LNCaP clone FGC (cell line): ENCODE data around the gene NDRG3.
"Not testable (repeated sequence)": the region's sequence is repeated elsewhere in the genome, so short reads cannot be mapped to it uniquely, and the experiment has no call there.

Experiments used
- DNase-seq: peaks from one replicate; pipeline ENCODE4 v3.0.0-alpha.2; 2011; ENCODE audit warnings: low read depth
- H3K4me3 ChIP-seq: 2 replicates; pipeline ENCODE4 v1.5.1; 2011; ENCODE audit warnings: mild to moderate bottlenecking, low read depth, low read length, control low read depth
- TF ChIP-seq, protein P1 (sequence below): IDR thresholded peaks from 2 replicates; pipeline ENCODE4 v1.5.1; 2012; ENCODE audit warnings: mild to moderate bottlenecking; ENCODE audit not compliant: control insufficient read depth, insufficient read depth; ENCODE audit errors: extremely low read depth

Gene NDRG3

DNA sequence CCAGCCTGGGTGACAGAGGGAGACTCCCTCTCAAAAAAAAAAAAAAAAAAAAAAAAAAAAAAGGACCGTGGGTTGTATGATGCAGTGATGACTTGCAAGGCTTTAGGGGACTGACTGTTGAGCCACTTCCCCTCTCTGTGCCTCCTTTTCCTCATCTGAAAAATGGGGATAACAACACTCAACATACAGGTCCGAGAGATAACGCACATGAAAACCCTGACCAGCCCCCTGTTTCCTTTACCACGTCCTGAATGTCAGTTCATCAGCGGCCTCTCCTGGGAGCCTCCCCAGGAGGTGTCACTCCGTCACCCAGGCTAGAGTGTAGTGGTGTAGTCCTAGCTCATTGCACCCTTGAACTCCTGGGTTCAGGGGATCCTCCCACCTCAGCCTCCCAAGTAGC lies 103.8 kb downstream of the NDRG3 start:
- no peak for DNase-seq
- TF ChIP-seq, protein P1, sequence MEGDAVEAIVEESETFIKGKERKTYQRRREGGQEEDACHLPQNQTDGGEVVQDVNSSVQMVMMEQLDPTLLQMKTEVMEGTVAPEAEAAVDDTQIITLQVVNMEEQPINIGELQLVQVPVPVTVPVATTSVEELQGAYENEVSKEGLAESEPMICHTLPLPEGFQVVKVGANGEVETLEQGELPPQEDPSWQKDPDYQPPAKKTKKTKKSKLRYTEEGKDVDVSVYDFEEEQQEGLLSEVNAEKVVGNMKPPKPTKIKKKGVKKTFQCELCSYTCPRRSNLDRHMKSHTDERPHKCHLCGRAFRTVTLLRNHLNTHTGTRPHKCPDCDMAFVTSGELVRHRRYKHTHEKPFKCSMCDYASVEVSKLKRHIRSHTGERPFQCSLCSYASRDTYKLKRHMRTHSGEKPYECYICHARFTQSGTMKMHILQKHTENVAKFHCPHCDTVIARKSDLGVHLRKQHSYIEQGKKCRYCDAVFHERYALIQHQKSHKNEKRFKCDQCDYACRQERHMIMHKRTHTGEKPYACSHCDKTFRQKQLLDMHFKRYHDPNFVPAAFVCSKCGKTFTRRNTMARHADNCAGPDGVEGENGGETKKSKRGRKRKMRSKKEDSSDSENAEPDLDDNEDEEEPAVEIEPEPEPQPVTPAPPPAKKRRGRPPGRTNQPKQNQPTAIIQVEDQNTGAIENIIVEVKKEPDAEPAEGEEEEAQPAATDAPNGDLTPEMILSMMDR = no peak

DNA sequence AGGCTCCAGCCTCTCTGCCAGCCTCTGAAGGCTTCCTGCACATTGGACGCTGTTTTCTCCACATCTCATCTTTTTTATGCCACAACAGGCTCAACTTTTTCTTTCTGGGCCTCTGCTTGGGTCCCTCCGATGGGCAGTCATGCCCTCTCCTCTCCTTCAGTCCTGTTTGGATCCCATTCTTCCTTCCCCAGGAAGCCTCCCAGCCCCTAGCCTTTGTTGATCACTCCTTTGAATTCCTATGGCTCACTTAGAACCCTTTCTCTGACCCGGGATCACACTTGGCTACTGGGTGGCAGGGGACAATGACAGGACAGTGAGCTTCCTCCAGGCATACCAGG lies 104.4 kb downstream of the NDRG3 start:
- H3K4me3 ChIP-seq = no peak overlapping the region
- DNase-seq = no peak
- TF ChIP-seq, protein P1 = no peak

More for the DNA sequence above, 103.8 kb downstream of the NDRG3 start:
- no peak overlapping the region for H3K4me3 ChIP-seq

DNA sequence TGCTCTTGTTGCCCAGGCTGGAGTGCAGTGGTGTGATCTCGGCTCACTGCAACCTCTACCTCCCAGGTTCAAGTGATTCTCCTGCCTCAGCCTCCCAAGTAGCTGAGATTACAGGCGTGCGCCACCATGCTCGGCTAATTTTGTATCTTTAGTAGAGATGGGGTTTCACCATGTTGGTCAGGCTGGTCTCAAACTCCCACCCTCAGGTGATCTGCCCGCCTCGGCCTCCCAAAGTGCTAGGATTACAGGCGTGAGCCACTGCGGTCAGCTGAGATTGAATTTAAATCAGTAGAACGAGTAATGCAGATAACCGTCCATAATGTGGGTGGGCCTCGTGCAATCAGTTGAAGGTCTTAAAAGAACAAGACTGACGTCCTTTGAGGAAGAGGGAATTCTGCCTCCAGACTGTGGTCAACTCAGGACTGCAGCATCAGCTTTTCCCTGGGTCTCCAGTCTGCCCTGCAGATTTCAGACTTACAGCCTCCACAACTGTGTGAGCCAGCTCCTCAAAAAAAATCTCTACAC lies 107.0 kb downstream of the NDRG3 start:
- H3K4me3 ChIP-seq, DNase-seq: not testable (repeated sequence)

DNA sequence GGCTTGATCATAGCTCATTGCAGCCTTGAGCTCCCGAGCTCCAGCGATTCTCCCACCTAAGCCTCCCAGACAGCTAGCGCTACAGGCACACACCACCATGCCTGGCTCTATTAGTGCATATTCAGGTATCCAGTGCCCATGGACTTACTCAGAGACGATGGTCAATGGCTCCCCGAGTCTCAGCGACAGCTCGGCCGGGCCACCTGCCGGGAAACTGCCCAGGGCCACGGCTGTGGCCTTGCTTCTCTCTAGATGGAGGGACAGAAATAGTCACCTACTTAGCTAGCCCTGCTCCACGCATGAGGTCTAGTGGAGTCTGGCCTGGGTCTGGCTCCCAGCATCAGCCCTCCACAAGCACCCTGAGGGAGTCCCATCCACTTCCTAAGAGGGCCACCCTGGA lies 111.5 kb downstream of the NDRG3 start:
- DNase-seq = no peak
- TF ChIP-seq, protein P1 = no peak
- H3K4me3 ChIP-seq = no peak overlapping the region

DNA sequence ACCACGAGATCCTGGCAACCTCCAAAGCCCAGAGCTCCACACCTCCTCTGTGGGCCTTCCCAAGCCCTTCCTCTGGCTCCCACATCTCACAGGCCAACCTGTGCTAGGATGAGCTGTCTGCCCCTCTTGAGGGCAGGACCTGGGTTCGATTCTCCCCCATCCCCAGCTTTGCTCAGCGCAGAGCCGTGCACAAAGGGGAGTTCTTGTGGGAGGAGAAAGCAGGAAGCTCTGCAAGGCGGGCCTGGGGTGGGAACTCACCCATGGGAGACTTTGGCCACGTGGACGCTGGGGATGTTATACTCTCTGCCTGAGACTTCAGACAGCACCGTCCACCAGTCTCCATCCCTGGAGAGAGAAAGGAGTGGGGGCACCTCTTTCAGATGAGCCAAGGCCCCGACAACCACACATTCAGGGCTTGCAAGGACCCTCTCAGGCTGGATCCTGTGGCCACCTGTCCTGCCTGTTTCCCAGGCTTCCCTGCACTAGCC lies 112.6 kb downstream of the NDRG3 start:
- no peak overlapping the region for H3K4me3 ChIP-seq
- TF ChIP-seq, protein P1 = no peak
- no peak for DNase-seq

DNA sequence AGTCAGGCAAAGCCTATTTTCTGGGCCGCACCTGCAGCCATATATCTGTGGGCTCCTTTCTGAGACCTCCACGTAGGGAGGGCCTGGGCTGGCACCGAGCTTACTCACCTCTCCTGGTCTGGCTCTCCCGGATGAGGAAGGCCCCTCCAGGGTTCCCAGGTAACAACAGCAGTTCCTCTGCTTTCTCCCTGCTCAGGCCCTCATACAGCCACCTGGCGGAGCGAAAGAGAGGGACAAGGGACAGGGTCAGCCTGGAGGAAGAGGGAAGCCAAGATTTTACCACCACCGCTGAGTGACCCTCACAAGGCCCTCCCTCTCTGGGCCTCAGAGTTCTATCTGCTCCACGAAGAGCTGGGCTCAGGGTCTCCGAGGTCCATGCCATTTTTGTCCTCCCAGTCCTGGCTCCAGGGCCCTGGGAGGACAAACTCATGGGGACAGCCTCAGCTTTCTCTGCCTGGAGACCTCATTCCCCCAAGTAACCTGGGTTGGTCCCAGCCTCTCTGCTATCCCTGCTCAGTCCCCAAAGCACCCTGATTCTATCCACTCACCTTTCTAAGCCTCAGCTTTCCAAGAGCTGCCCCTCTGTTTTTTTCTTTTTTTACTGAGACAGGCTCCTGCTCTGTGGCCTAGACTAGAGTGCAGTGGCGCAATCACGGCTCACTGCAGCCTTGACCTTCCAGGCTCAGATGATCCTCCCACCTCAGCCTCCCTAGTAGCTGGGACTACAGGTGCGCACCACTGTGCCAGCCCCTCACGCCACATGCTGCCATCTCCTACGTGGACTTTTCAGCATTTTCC lies 113.2 kb downstream of the NDRG3 start:
- H3K4me3 ChIP-seq = no peak overlapping the region
- DNase-seq = no peak
- TF ChIP-seq, protein P1 = no peak

DNA sequence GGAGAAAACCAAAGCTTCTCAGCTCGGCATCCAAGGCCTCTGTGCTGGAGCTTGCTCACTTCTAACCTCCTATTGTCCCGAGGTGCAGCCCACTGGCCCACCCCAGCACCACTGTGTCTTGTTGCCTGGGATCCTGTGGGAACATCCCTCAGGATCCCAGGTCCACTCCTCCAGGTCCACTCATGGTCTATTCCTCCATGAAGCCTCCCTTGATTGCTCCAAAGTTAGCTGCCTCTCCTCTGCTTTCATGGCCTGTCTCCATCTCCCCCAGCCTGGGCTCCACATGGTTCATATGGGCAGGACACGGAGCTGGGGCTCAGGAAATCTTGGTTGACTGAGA lies 113.8 kb downstream of the NDRG3 start:
- no peak overlapping the region for H3K4me3 ChIP-seq
- TF ChIP-seq, protein P1 = no peak
- DNase-seq = no peak
